ENCODE measurements around the gene NDUFB7.

NDUFB7 gene

GRCh38 chr19:14519860-14520407 lies 51.9 kb downstream of the NDUFB7 start:
- FAIRE-seq, result no peak

GRCh38 chr19:14519245-14519859 lies 52.5 kb downstream of the NDUFB7 start:
- no peak for FAIRE-seq

- FAIRE-seq, result no peak
Measured at GRCh38 chr19:14517840-14518505, 53.9 kb downstream of the NDUFB7 start, which contains the start of gene DNAJB1. TSS of gene DNAJB1 (minus strand) at chr19:14518397. CDS start at chr19:14518349, 48 bp downstream.

GRCh38 chr19:14517446-14517839 lies 54.4 kb downstream of the NDUFB7 start:
- no peak for FAIRE-seq

GRCh38 chr19:14516746-14517438 lies 55.0 kb downstream of the NDUFB7 start:
- no peak for FAIRE-seq

Data from A204.1 (cell line).